HCT116 (cell line): ENCODE results near the gene SH3GL2.

Experiments used
- ATF3 ChIP-seq: IDR thresholded peaks from 2 replicates; pipeline ENCODE4 v1.6.1; 2012
- CTCF ChIP-seq, 3 experiments: fragments of 200-600 bp in 1 of 3; sonication (generic) in 1 of 3; IDR thresholded peaks in 2 of 3; conservative IDR thresholded peaks in 1 of 3; 2 replicates each; pipeline ENCODE4 v1.5.1; 2012 to 2017; ENCODE audit warnings: low read depth in 2 of 3, low read length in 2 of 3, antibody characterized with exemption in 1 of 3, borderline replicate concordance in 1 of 3, control low read depth in 1 of 3, mild to moderate bottlenecking in 1 of 3, mixed read lengths in 1 of 3, mixed run types in 1 of 3, moderate library complexity in 1 of 3; ENCODE audit not compliant: insufficient read depth in 1 of 3
- EZH2 ChIP-seq: fragments of 200-600 bp; sonication (generic); IDR thresholded peaks from 2 replicates; pipeline ENCODE4 v1.6.1; 2017; ENCODE audit warnings: antibody characterized with exemption, mixed run types
- SP1 ChIP-seq: IDR thresholded peaks from 2 replicates; pipeline ENCODE4 v1.6.1; 2012; ENCODE audit warnings: low read depth
- TF ChIP-seq, protein P1 (sequence below): IDR thresholded peaks from 2 replicates; pipeline ENCODE4 v1.6.1; 2012
- TF ChIP-seq, protein P2 (sequence below): IDR thresholded peaks from 2 replicates; pipeline ENCODE4 v1.6.1; 2012; ENCODE audit warnings: low read depth

DNA sequence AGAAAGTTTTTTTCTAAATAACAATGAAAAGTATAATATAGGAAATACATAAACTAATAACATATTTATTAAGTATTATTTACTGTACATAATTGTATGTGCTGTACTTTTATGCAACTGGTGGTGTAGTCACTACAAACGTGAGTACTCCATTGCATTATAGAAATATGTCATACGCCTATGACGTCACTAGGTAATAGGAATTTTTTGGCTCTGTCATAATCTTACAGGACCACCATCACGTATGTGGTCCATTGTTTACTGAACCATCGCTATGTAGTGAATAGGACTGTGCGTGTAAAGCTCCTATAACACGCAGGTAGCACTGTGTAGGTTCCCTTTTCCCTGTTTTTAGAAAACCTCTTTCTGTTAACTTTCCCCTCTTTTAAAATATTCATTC is 255.0 kb downstream of the SH3GL2 start:
- TF ChIP-seq CTCF (IDR thresholded peaks at IDR 0.05 in 2 of 3, conservative IDR thresholded peaks at IDR 0.05 in 1 of 3; ENCODE audit: borderline replicate concordance in 1 of 3, insufficient read depth in 1 of 3, low read depth in 2 of 3, low read length in 2 of 3) (no peak), EZH2 (no peak), SP1 (no peak), ATF3 (no peak)
- TF ChIP-seq, protein P1, sequence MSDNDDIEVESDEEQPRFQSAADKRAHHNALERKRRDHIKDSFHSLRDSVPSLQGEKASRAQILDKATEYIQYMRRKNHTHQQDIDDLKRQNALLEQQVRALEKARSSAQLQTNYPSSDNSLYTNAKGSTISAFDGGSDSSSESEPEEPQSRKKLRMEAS: no peak
- TF ChIP-seq, protein P2, sequence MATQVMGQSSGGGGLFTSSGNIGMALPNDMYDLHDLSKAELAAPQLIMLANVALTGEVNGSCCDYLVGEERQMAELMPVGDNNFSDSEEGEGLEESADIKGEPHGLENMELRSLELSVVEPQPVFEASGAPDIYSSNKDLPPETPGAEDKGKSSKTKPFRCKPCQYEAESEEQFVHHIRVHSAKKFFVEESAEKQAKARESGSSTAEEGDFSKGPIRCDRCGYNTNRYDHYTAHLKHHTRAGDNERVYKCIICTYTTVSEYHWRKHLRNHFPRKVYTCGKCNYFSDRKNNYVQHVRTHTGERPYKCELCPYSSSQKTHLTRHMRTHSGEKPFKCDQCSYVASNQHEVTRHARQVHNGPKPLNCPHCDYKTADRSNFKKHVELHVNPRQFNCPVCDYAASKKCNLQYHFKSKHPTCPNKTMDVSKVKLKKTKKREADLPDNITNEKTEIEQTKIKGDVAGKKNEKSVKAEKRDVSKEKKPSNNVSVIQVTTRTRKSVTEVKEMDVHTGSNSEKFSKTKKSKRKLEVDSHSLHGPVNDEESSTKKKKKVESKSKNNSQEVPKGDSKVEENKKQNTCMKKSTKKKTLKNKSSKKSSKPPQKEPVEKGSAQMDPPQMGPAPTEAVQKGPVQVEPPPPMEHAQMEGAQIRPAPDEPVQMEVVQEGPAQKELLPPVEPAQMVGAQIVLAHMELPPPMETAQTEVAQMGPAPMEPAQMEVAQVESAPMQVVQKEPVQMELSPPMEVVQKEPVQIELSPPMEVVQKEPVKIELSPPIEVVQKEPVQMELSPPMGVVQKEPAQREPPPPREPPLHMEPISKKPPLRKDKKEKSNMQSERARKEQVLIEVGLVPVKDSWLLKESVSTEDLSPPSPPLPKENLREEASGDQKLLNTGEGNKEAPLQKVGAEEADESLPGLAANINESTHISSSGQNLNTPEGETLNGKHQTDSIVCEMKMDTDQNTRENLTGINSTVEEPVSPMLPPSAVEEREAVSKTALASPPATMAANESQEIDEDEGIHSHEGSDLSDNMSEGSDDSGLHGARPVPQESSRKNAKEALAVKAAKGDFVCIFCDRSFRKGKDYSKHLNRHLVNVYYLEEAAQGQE: no peak
